COLO668 (cell line): ENCODE measurements around the gene BRICD5.

Source experiments
- DNase-seq: peaks from one replicate; lab custom pipeline; 2025; ENCODE audit not compliant: unreplicated experiment; lab: John Stamatoyannopoulos, UW

BRICD5 gene

GRCh38 chr16:2199621-2200139, 11.0 kb downstream of the BRICD5 start:
- no peak for DNase-seq

GRCh38 chr16:2199095-2199494, 11.6 kb downstream of the BRICD5 start:
- DNase-seq, result no peak

GRCh38 chr16:2198283-2198682, 12.4 kb downstream of the BRICD5 start:
- no peak for DNase-seq

- DNase-seq, result no peak
Observed at GRCh38 chr16:2197765-2198164, 12.9 kb downstream of the BRICD5 start.

- DNase-seq, result no peak
Observed at GRCh38 chr16:2196981-2197511, 13.6 kb downstream of the BRICD5 start.

- peak; percentile 59 for DNase-seq
Observed at GRCh38 chr16:2196162-2196980, 14.3 kb downstream of the BRICD5 start, which contains the start of gene CASKIN1. Gene CASKIN1 (minus strand): TSS chr16:2196605. CDS start chr16:2196432, 173 bp downstream.

- DNase-seq, result peak; percentile 37
Observed at GRCh38 chr16:2195322-2196161, 15.1 kb downstream of the BRICD5 start.

- peak; percentile 74 for DNase-seq
Observed at GRCh38 chr16:2194852-2195321, 15.8 kb downstream of the BRICD5 start.

GRCh38 chr16:2194166-2194834, 16.4 kb downstream of the BRICD5 start:
- peak; percentile 64 for DNase-seq

- no peak for DNase-seq
Observed at GRCh38 chr16:2191446-2191706, 19.3 kb downstream of the BRICD5 start.

- DNase-seq, result no peak
Observed at GRCh38 chr16:2190659-2191445, 19.8 kb downstream of the BRICD5 start.

- DNase-seq, result no peak
Observed at GRCh38 chr16:2190002-2190658, 20.5 kb downstream of the BRICD5 start.

GRCh38 chr16:2189252-2189893, 21.3 kb downstream of the BRICD5 start:
- DNase-seq, result no peak

- DNase-seq, result no peak
Observed at GRCh38 chr16:2188395-2188794, 22.3 kb downstream of the BRICD5 start.

GRCh38 chr16:2187212-2187611, 23.5 kb downstream of the BRICD5 start:
- DNase-seq, result peak; percentile 15

GRCh38 chr16:2186505-2186904, 24.2 kb downstream of the BRICD5 start:
- no peak for DNase-seq

- no peak for DNase-seq
Observed at GRCh38 chr16:2186064-2186463, 24.6 kb downstream of the BRICD5 start.

- DNase-seq, result no peak
Observed at GRCh38 chr16:2184962-2185361, 25.7 kb downstream of the BRICD5 start.

- no peak for DNase-seq
Observed at GRCh38 chr16:2184346-2184745, 26.3 kb downstream of the BRICD5 start.
